Measurements from ENCODE around the gene HPCAL1.

The HPCAL1 gene

GRCh38 chr2:10466801-10467200 lies 164.1 kb downstream of the HPCAL1 start:
- DNase-seq (ENCODE audit: low read depth): no peak

GRCh38 chr2:10467401-10467800 lies 164.7 kb downstream of the HPCAL1 start:
- DNase-seq (ENCODE audit: low read depth): no peak

- DNase-seq (ENCODE audit: low read depth): no peak
These were observed 166.6 kb downstream of the HPCAL1 start for GRCh38 chr2:10469301-10469700.

DNA sequence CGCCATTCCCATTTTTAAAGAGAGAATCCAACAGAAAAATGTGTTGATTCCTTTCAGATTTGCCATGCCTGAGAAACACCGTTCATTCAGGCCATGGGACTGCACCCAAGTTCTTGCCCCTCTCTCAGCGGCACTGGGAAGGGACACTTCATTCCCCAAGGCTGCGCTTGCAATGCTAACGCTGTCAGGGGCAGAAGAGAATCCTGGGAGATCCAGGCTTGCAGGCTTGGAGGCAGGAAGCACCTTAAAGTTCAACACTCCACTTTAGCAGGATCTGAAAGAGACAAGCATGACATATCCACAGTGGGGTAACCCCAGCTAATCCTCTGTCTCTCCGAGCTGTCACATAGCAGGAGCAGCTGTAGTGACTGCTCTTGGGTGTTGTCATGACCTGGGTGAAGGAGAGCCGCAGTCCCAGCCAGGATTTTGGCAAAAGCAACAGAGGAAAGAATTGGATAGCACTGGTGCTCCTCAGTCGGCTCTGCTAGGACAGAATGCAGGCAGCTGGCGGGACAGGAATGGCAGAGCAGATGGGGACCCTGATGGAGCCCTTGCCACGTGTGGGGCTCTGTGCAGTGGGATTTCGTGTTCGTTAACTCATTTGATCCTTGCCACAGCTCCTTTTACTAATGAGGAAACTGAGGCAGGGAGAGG lies 167.4 kb downstream of the HPCAL1 start:
- DNase-seq (ENCODE audit: low read depth): no peak

GRCh38 chr2:10471046-10471571 lies 168.4 kb downstream of the HPCAL1 start:
- DNase-seq (ENCODE audit: low read depth): no peak

- no peak for DNase-seq (ENCODE audit: low read depth)
These were observed 169.3 kb downstream of the HPCAL1 start for GRCh38 chr2:10471955-10472354.

DNA sequence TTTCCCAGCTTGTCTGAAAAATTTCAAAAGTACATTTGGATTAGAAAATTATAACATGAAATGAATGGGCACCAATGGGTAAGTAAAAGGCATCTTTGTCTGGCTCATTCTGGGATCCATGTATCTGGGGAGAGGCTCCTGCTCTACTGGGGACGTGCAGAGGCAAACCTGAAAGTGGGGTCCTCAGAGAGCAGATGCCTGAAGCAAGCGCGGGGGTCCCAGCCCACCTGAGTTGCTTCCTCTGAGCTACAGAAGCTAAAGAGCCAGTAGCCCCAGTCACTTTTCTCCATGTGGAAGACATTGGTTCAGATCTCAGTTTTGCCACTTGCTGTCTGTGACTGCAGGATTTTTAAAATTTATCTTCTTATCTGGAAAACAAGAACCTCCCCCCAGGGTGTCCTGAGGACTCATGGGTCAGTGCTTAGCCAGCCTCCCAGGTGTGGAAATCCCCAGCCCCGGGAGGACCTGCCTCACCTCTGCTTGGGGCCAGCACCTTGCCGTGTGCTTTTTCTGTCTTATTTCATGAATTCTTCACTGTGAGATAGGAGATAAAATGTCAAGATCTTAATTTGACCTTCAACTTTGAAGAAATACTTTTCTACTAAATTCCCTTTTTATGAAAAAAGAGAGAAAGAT lies 170.5 kb downstream of the HPCAL1 start:
- no peak for DNase-seq (ENCODE audit: low read depth)

DNA sequence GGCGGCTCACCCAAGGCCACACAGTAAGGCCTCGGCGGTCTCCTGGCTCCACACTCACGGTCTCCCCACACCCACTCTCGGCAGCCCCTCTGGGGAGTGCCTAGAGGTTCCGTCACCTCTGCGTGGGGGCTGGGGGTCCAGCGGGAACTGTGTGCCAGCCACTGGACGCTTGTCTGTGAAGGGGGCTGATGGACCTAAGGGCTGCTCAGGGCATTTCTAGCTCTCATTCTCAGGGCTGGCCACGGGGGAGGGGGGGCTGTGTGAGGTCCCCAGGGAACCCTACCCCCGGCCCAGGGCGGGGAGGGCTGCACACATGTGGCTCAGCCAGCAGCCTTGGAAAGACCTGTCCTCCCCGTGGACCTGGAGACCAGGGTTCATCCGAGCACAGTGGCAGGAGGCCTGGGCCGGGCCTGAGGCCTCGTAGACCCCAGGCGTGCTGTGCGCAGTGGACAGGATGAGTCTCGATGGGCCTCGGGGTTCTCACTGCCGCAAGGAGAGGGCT lies 172.6 kb downstream of the HPCAL1 start:
- no peak for DNase-seq (ENCODE audit: low read depth)

DNA sequence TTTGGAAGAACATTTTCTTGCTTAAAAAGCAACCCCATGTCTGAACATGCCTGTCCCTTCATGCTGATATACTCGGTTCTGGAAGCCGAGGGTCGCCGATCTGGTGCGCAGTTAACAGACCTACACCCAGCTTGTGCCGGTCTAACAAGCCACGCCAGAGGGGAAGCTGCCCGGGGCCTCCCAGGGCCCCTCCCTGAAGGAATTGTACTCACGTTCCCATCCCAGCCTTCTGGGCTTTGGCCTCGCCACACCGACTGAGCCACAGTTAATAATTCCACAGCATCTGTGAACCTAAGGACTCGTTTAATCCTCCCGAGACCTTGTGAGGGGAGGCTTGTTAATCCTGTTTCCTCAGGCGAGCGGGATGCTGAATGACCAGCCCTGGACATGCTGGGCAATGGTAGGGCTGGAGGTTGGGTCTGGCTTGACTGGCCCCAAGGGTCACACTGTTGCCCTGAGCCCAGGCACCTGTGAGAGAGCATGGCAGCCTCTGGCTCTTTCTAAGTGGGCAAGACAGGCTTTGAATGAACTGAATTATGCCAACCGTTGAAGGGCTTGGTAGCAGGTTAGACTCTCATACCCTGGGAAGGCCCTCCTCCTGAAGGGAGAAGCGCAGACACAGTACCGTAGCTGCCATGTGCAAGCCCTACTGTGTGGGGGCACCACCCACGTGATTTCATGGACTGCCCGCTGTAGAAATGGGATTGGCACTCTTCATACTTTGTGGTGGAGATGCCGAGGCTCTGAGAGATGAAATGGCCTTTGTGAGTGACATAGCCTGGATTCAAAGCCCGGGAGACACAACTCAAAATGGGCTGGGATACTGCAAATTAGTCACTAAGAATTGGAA lies 173.3 kb downstream of the HPCAL1 start:
- no peak for DNase-seq (ENCODE audit: low read depth)

GRCh38 chr2:10476723-10477442 lies 174.2 kb downstream of the HPCAL1 start:
- DNase-seq (ENCODE audit: low read depth): no peak
